Neural progenitor cell (in vitro differentiated cells): ENCODE data around the gene KRT73.

Experiments
- EZH2 ChIP-seq: fragments of 200-600 bp; sonication (generic); IDR thresholded peaks from 2 replicates; pipeline ENCODE4 v1.6.1; 2017; ENCODE audit warnings: antibody characterized with exemption, mild to moderate bottlenecking, moderate library complexity
- EZH2phosphoT487 ChIP-seq: fragments of 200-600 bp; sonication (generic); IDR thresholded peaks from 2 replicates; pipeline ENCODE4 v1.6.1; 2017; ENCODE audit warnings: antibody characterized with exemption
- TF ChIP-seq, protein P1 (sequence below): fragments of 200-600 bp; sonication (generic); IDR thresholded peaks from 2 replicates; pipeline ENCODE4 v1.5.1; 2017; ENCODE audit warnings: antibody characterized with exemption, mild to moderate bottlenecking

DNA sequence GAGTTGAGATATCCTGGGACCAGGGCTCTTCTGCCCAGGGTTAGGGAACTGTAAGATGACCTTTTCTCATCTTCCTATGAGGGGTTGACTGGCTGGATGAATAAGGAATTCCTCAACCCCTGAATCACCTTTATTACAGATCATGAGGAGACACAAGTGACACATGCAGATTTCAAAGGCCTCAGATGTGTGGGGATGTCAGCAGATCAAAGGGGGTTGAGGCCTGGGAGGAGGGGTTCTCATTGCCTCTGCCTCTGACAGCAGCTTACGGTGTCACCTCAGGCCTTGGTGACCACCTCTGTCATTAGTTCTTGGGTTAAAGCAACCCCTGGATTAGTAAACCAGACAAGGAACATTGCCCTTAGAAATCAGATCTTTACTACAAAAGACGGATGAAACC is 15.0 kb downstream of the KRT73 start:
- TF ChIP-seq EZH2phosphoT487 = no peak
- TF ChIP-seq, protein P1, sequence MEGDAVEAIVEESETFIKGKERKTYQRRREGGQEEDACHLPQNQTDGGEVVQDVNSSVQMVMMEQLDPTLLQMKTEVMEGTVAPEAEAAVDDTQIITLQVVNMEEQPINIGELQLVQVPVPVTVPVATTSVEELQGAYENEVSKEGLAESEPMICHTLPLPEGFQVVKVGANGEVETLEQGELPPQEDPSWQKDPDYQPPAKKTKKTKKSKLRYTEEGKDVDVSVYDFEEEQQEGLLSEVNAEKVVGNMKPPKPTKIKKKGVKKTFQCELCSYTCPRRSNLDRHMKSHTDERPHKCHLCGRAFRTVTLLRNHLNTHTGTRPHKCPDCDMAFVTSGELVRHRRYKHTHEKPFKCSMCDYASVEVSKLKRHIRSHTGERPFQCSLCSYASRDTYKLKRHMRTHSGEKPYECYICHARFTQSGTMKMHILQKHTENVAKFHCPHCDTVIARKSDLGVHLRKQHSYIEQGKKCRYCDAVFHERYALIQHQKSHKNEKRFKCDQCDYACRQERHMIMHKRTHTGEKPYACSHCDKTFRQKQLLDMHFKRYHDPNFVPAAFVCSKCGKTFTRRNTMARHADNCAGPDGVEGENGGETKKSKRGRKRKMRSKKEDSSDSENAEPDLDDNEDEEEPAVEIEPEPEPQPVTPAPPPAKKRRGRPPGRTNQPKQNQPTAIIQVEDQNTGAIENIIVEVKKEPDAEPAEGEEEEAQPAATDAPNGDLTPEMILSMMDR = no peak
- TF ChIP-seq EZH2 = no peak
